Mucosa of rectum (tissue), 2 donors: ENCODE data around the gene CFAP210.

ENCODE experiments used
- H3K27ac ChIP-seq, 2 donors: one replicate each; pipeline ENCODE4 v1.7.0; 2013; ENCODE audit warnings: inconsistent platforms in 2 of 2, low read depth in 2 of 2, low read length in 2 of 2
- H3K27me3 ChIP-seq, 2 donors: one replicate each; pipeline ENCODE4 v1.7.0; 2013; ENCODE audit warnings: low read length in 2 of 2; ENCODE audit not compliant: control insufficient read depth in 2 of 2, insufficient read depth in 2 of 2
- H3K36me3 ChIP-seq, 2 donors: one replicate each; pipeline ENCODE4 v1.7.0; 2013; ENCODE audit warnings: low read length in 2 of 2; ENCODE audit not compliant: control insufficient read depth in 2 of 2, insufficient read depth in 2 of 2
- H3K4me1 ChIP-seq, 2 donors: one replicate each; pipeline ENCODE4 v1.7.0; 2013; ENCODE audit warnings: low read length in 2 of 2, mild to moderate bottlenecking in 1 of 2; ENCODE audit not compliant: control insufficient read depth in 2 of 2, insufficient read depth in 2 of 2
- H3K4me3 ChIP-seq, 2 donors: one replicate each; pipeline ENCODE4 v1.7.0; 2013; ENCODE audit warnings: low read length in 2 of 2
- H3K9ac ChIP-seq, 2 donors: one replicate each; pipeline ENCODE4 v1.7.0; 2013; ENCODE audit warnings: low read length in 2 of 2, low read depth in 1 of 2, mild to moderate bottlenecking in 1 of 2
- H3K9me3 ChIP-seq, 2 donors: one replicate each; pipeline ENCODE4 v1.7.0; 2013; ENCODE audit warnings: low read length in 2 of 2; ENCODE audit not compliant: control insufficient read depth in 2 of 2
- donor health status: healthy.
- donor health status: Normal muscosa, but diverticular disease.

CFAP210 gene

DNA sequence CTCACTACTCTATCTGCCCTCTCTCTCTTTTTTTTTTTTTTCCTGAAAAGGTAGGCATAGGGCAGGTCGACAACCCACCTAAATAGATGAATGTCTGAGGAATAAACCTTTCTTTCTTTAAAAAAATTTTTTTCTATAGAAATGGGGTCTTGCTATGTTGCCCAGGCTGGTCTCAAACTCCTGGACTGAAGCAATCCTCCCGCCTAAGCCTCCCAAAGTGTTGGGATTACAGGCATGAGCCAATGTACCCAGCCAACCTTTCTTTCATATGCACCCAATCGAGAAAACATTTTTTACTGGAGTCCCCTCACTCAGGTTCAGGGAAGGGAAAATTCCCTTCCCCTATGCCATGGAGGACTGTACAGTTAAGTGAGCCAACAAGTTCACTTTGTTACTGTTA lies 31.0 kb downstream of the CFAP210 start:
- Histone ChIP-seq H3K27me3 (no peaks in the 10 kb centered on the region), H3K4me1 (no peaks in the 10 kb centered on the region), H3K4me3 (no peak overlapping the region), H3K9ac (no peak overlapping the region), H3K36me3 (no peaks in the 10 kb centered on the region), H3K27ac (no peak overlapping the region), H3K9me3 (no peaks in the 10 kb centered on the region)

DNA sequence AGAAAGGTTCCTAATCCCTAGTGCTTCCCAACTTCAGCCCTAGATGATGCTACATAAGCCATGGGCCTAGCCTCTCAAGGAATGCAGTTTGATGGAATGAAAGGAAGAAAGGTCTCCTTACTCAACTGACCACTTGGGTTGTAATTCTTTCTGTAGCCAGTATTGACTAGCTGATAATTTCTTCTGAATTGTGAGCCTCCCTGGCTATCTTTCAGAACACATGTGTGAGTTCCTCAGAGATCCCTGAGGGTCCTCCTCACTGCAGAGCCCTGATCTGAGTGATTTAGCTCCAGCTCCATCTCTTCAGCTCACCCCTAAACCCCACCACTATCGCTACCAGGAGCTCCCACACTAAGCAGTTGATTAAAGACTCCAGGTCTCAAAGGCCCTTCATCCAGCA lies 31.5 kb downstream of the CFAP210 start:
- Histone ChIP-seq H3K9me3 (no peaks in the 10 kb centered on the region), H3K4me3 (no peak overlapping the region), H3K4me1 (no peaks in the 10 kb centered on the region)

DNA sequence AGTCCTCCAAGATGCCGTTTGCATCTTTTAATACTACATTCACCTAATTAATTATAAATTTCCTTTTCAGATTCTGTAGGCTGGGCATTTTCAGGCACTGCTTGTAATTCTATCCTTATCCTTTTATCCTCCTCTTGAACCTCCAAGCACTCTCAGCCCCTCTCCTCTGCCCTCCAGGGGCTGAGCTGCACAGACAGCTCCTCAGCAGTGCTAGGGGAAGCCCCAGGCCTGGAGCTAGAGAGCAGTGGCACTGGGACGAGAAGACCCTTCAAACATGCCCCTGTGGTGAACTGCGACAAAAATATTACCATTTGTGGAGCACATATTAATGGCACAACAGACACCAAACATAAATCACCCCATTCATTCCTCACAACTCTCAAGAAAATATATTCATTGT lies 32.9 kb downstream of the CFAP210 start:
- H3K9me3 ChIP-seq: no peaks in the 10 kb centered on the region
- no peaks in the 10 kb centered on the region for H3K4me1 ChIP-seq
- H3K4me3 ChIP-seq: no peak overlapping the region
- H3K27me3 ChIP-seq: no peaks in the 10 kb centered on the region
- no peak overlapping the region for H3K9ac ChIP-seq
- no peak overlapping the region for H3K27ac ChIP-seq
- no peaks in the 10 kb centered on the region for H3K36me3 ChIP-seq

More for the DNA sequence above, 31.5 kb downstream of the CFAP210 start:
- H3K27me3 ChIP-seq: no peaks in the 10 kb centered on the region
- H3K36me3 ChIP-seq: no peaks in the 10 kb centered on the region
- H3K27ac ChIP-seq: no peak overlapping the region
- H3K9ac ChIP-seq: no peak overlapping the region

DNA sequence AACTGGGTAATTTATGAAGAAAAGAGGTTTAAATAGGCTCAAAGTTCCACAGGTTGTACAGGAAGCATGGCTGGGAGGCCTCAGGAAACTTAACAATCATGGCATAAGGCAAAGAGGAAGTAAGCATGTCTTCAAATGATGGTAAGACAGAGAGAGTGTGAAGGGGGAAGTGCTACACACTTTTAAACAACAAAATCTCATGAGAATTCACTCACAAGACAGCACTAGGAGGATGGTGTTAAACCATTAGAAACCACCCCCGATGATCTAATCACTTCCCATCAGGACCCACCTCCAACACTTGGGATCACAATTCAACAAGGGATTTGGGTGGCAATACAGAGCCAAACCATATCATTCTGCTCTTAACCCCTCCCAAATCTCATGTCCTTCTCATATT lies 34.9 kb downstream of the CFAP210 start:
- no peaks in the 10 kb centered on the region for H3K4me1 ChIP-seq
- no peak overlapping the region for H3K27ac ChIP-seq
- H3K9ac ChIP-seq: no peak overlapping the region
- H3K36me3 ChIP-seq: no peaks in the 10 kb centered on the region
- no peak overlapping the region for H3K4me3 ChIP-seq
- no peaks in the 10 kb centered on the region for H3K9me3 ChIP-seq
- H3K27me3 ChIP-seq: peaks cover 0 to 2% of the 10 kb centered on the region in 2 donors

DNA sequence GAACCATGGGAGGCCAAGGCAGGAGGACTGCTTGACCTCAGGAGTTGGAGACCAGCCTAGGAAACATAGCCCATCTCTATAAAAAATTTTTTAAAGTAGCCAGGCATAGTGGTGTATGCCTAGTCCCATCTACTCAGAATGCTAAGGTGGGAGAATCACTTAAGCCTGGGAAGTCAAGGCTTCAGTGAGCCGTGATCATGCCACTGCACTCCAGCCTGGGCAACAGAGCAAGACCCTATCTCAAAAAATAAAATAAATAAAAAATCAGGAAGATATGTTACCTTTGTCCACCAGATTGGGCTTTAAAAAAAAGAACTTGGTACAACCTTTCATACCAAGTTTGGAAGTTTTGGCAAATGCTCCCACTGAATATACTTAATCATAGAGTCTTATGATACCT lies 35.3 kb downstream of the CFAP210 start:
- Histone ChIP-seq H3K27me3 (peaks cover 0 to 2% of the 10 kb centered on the region in 2 donors), H3K9ac (no peak overlapping the region), H3K27ac (no peak overlapping the region), H3K4me1 (no peaks in the 10 kb centered on the region), H3K36me3 (no peaks in the 10 kb centered on the region), H3K9me3 (no peaks in the 10 kb centered on the region), H3K4me3 (no peak overlapping the region)

DNA sequence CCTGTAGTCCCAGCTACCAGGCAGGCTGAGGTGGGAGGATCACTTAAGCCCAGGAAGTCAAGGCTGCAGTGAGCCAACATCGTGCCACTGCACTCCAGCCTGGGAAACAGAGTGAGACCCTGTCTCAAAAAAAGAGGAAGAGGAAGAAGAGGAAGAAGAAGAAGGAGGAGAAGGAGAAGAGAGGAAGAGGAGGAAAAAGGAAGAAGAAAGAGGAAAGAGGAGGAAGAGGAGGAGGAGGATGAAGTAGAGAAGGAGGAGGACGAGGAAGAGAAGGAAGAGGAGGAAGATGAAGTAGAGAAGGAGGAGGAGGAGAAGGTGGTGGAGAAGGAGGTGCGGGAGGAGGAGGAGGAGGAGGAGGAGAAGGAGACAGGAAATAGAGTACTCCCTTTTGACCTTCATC lies 38.0 kb downstream of the CFAP210 start:
- Histone ChIP-seq H3K4me1 (no peaks in the 10 kb centered on the region), H3K27me3 (peaks cover 0 to 2% of the 10 kb centered on the region in 2 donors), H3K4me3 (no peak overlapping the region), H3K27ac (no peak overlapping the region), H3K9ac (no peak overlapping the region), H3K36me3 (no peaks in the 10 kb centered on the region), H3K9me3 (no peaks in the 10 kb centered on the region)

DNA sequence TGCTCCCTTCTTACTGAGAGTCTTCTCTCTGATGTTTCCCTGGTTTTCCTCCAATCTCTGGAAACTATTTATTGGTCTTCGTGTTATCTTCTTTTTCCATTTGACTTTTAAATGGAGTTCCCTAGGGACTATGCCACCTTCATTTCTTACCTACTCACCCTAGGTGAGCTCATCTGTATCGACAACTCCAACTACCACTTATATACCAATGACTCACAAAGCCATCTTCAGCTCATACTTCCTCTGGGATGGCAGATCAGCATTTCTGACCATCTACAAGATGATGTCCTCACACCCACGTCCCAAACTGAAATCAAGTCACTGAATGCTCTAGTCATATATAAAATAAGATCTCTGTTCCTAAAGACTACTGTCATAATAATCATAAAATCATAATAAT lies 40.6 kb downstream of the CFAP210 start:
- Histone ChIP-seq H3K4me3 (no peak overlapping the region), H3K4me1 (no peaks in the 10 kb centered on the region), H3K36me3 (no peaks in the 10 kb centered on the region), H3K27ac (no peak overlapping the region), H3K27me3 (peaks cover 0 to 2% of the 10 kb centered on the region in 2 donors), H3K9ac (no peak overlapping the region), H3K9me3 (no peaks in the 10 kb centered on the region)

DNA sequence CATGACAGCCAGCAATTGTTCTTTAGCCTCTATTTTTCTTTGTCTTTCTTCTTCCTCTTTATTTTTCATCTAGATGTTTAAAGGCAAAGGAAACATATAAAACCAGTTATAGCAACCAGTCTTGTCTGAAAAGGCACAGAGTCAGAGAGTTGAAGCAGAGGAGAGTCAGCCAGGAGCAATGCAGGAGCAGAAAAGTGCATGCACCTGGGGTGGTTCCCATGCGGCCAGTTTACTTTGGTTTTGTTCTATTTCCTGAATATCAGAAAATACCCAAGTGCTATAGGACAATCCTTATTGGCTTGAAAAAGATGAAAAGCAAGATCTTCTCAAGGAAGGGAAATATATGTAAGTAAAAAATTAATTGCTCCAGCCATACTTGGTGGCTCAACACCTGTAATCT lies 44.9 kb downstream of the CFAP210 start:
- no peak overlapping the region for H3K9ac ChIP-seq
- no peak overlapping the region for H3K4me3 ChIP-seq
- H3K36me3 ChIP-seq: no peaks in the 10 kb centered on the region
- no peaks in the 10 kb centered on the region for H3K9me3 ChIP-seq
- no peaks in the 10 kb centered on the region for H3K27me3 ChIP-seq
- no peaks in the 10 kb centered on the region for H3K4me1 ChIP-seq
- H3K27ac ChIP-seq: no peak overlapping the region

DNA sequence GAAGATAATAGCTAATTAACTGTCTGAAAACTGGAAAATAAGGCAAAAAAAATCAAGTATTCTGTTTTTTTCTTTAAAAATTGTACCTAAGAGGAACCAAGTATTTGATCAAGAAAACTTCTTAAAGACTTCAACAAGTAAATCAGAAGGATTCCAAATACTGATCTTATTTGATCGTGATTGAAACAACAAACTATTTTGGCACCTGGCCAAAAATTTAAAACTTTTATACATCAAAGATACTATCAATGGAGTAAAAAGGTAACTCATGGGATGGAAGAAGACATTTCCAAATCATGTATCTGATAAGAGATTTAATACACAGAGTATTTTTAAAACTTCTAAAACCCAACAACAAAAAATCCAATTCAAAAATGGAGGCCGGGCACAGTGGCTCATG lies 46.7 kb downstream of the CFAP210 start:
- H3K27me3 ChIP-seq: no peaks in the 10 kb centered on the region
- H3K36me3 ChIP-seq: no peaks in the 10 kb centered on the region
- H3K4me3 ChIP-seq: no peak overlapping the region
- no peaks in the 10 kb centered on the region for H3K4me1 ChIP-seq
- no peaks in the 10 kb centered on the region for H3K9me3 ChIP-seq
- H3K27ac ChIP-seq: no peak overlapping the region
- no peak overlapping the region for H3K9ac ChIP-seq

DNA sequence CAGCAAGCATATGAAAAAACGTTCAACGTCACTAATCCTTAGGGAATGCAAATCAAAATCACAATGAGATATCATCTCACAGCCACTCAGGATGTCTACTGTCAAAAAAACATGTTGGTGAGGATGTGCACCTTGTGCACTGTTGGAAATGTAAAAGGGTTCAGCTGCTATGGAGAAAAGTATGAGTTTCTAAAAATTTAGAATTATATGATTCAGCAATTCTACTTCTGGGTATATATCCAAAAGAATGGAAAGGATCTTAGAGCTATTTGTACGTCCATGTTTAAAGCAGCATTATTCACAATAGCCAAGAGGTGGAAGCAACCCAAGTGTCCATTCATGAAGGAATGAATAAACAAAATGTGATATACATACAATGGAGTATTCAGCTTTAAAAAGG lies 50.0 kb downstream of the CFAP210 start:
- Histone ChIP-seq H3K36me3 (peaks cover 0 to 3% of the 10 kb centered on the region in 2 donors), H3K27me3 (no peaks in the 10 kb centered on the region), H3K9me3 (no peaks in the 10 kb centered on the region), H3K27ac (no peak overlapping the region), H3K4me3 (no peak overlapping the region), H3K9ac (no peak overlapping the region), H3K4me1 (no peaks in the 10 kb centered on the region)

DNA sequence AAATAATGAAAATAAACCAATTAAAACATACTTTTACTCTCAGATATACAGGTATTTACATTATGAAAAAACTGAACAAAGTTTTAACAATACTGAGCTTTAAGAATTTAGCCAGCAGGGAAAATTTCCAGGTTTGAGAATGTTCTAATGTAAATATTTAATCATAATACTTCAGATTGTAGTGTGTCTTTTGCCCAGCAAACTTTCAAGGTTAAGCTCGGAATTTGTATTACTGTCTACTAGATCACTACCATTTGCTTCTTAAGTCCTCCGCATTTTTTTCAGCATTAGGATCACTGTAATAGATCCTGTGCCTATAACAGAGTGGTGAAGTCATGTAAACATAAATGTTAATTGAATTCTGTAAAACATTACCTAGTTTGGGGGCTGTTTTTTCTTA lies 52.7 kb downstream of the CFAP210 start:
- H3K4me3 ChIP-seq: no peak overlapping the region
- H3K4me1 ChIP-seq: no peaks in the 10 kb centered on the region
- no peaks in the 10 kb centered on the region for H3K9me3 ChIP-seq
- no peaks in the 10 kb centered on the region for H3K27me3 ChIP-seq
- no peak overlapping the region for H3K9ac ChIP-seq
- no peak overlapping the region for H3K27ac ChIP-seq
- H3K36me3 ChIP-seq: peaks cover 4 to 16% of the 10 kb centered on the region in 2 donors
